Measurements from ENCODE around the gene ZNF783.
"Not testable (repeated sequence)": the region's sequence is repeated elsewhere in the genome, so short reads cannot be mapped to it uniquely, and the experiment has no call there.

Gene ZNF783

GRCh38 chr7:149325248-149325647 lies 63.3 kb downstream of the ZNF783 start:
- Histone ChIP-seq H3K27me3 (ENCODE audit: low read depth) (no peaks in the 10 kb centered on the region), H3K9me3 (no peaks in the 10 kb centered on the region; the same call in none of the 2 replicates), H3K4me1 (no peaks in the 10 kb centered on the region), H3K4me3 (no peak overlapping the region), H3K36me3 (replicated peaks) (no peaks in the 10 kb centered on the region)
- in situ Hi-C loops (cut with MboI; ENCODE audit: low sequenced_read_pairs), result no loop called here
- DNase-seq (ENCODE audit: low spot score in 2 of 2), result no peak

- Histone ChIP-seq H3K36me3 (replicated peaks) (no peaks in the 10 kb centered on the region), H3K4me3 (no peak overlapping the region), H3K9me3 (no peaks in the 10 kb centered on the region; the same call in 1 of the 2 replicates), H3K27me3 (ENCODE audit: low read depth) (no peaks in the 10 kb centered on the region), H3K4me1 (no peaks in the 10 kb centered on the region)
- in situ Hi-C loops (cut with MboI; ENCODE audit: low sequenced_read_pairs), result no loop called here
- DNase-seq (ENCODE audit: low spot score in 2 of 2), result no peak
Measured at GRCh38 chr7:149329265-149329664, 67.3 kb downstream of the ZNF783 start.

GRCh38 chr7:149329766-149330334 lies 67.9 kb downstream of the ZNF783 start:
- in situ Hi-C loops (cut with MboI; ENCODE audit: low sequenced_read_pairs), result no loop called here
- Histone ChIP-seq H3K36me3 (replicated peaks) (no peaks in the 10 kb centered on the region), H3K4me3 (no peak overlapping the region), H3K9me3 (no peaks in the 10 kb centered on the region; the same call in 1 of the 2 replicates), H3K4me1 (no peaks in the 10 kb centered on the region), H3K27me3 (ENCODE audit: low read depth) (no peaks in the 10 kb centered on the region)
- DNase-seq (ENCODE audit: low spot score in 2 of 2), result no peak

GRCh38 chr7:149330914-149331567 lies 69.0 kb downstream of the ZNF783 start:
- Histone ChIP-seq H3K27me3 (ENCODE audit: low read depth) (no peaks in the 10 kb centered on the region), H3K4me3 (no peak overlapping the region), H3K36me3 (replicated peaks) (no peaks in the 10 kb centered on the region), H3K4me1 (no peaks in the 10 kb centered on the region), H3K9me3 (no peaks in the 10 kb centered on the region; the same call in 1 of the 2 replicates)
- no peak for DNase-seq (ENCODE audit: low spot score in 2 of 2)
- in situ Hi-C loops (cut with MboI; ENCODE audit: low sequenced_read_pairs), result no loop called here

- H3K4me1 ChIP-seq; in situ Hi-C loops (cut with MboI; ENCODE audit: low sequenced_read_pairs); DNase-seq (ENCODE audit: low spot score in 2 of 2); H3K4me3 ChIP-seq; H3K36me3 ChIP-seq (replicated peaks); H3K9me3 ChIP-seq; H3K27me3 ChIP-seq (ENCODE audit: low read depth): not testable (repeated sequence)
Measured at GRCh38 chr7:149332602-149333320, 70.8 kb downstream of the ZNF783 start.

GRCh38 chr7:149333321-149333717 lies 71.3 kb downstream of the ZNF783 start:
- H3K9me3 ChIP-seq, result no peaks in the 10 kb centered on the region; the same call in 1 of the 2 replicates
- DNase-seq (ENCODE audit: low spot score in 2 of 2), result no peak
- no peak overlapping the region for H3K4me3 ChIP-seq
- in situ Hi-C loops (cut with MboI; ENCODE audit: low sequenced_read_pairs), result no loop called here
- no peaks in the 10 kb centered on the region for H3K27me3 ChIP-seq (ENCODE audit: low read depth)
- H3K4me1 ChIP-seq, result no peaks in the 10 kb centered on the region
- no peaks in the 10 kb centered on the region for H3K36me3 ChIP-seq (replicated peaks)

GRCh38 chr7:149334219-149334618 lies 72.2 kb downstream of the ZNF783 start:
- no peak overlapping the region for H3K4me3 ChIP-seq
- H3K9me3 ChIP-seq, result no peaks in the 10 kb centered on the region; the same call in 1 of the 2 replicates
- DNase-seq (ENCODE audit: low spot score in 2 of 2), result no peak
- no peaks in the 10 kb centered on the region for H3K36me3 ChIP-seq (replicated peaks)
- in situ Hi-C loops (cut with MboI; ENCODE audit: low sequenced_read_pairs), result no loop called here
- H3K4me1 ChIP-seq, result no peaks in the 10 kb centered on the region
- no peaks in the 10 kb centered on the region for H3K27me3 ChIP-seq (ENCODE audit: low read depth)

All from HAP-1 (cell line).